Endothelial cell of hepatic sinusoid (primary cell): ENCODE results near the gene HAL.
"Not testable (repeated sequence)": the region's sequence is repeated elsewhere in the genome, so short reads cannot be mapped to it uniquely, and the experiment has no call there.

Source experiments
- in situ Hi-C: cut with HindIII; loops from 2 replicates; pipeline ENCODE4 v1.10.0; 2017; ENCODE audit warnings: low sequenced_read_pairs

HAL gene

DNA sequence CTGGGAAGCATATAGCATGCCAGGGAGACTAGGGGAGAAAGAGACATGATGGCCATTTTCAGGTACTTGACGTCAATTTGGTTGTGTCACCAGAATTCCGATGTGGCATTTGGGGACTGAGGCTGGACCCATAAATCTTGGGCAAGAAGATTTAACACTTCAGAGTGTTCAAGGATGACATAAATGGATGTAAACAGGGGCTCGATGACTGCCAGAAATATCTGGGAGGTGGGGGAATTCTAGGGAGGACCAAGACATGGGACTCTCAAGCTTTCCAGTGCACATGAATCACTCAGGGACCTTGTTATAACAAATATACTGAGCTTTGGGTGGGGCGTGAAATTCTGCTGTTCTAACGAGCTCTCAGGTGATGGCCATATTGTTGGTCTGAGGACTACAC is 17.8 kb downstream of the HAL start:
- in situ Hi-C loops = no loop called here

DNA sequence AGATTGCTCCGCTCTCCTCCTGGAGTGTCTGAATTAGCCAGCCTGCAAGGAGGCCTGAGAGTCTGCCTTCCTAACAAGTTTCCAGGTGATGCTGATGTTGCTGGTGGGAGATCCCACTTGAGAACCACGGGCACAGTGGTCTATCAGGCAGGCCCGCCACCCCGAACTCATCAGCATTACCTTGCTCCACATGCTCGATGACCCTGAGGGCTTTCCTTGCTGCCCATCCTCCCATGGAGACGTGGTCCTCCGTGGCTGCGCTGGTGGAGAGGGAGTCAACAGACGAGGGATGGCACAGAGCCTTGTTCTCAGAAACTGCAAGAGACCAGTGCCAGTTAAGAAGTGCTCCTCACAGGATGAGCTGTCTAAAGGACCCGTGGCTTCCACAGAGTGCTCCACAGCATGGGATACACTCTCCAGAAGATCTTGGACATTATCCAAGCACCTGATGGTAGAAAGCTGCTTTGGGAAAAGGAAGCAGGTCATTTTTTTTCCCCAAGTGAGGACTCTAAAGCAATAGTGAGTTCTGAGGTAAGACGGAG is 18.3 kb downstream of the HAL start:
- in situ Hi-C loops = no loop called here

DNA sequence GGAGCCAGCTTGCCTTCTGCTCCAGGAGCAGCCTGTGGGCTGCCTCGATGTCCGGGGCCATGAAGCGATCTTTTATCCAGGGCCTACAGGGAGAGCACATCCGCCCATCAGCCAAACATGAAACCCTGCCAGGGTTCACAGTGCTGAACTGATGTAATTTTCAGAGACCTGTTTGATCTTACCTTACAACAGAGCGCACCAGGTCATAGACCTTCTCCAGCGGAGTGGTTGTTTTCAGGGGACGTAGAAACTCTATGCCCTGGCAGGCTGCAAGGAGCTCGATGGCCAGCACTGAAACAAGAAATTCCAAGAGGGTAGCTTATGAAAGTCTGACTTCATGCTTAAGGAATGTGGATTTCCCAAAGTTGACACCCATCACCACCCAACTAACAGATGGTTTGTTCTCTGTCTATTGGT is 19.7 kb downstream of the HAL start:
- in situ Hi-C loops = no loop called here

DNA sequence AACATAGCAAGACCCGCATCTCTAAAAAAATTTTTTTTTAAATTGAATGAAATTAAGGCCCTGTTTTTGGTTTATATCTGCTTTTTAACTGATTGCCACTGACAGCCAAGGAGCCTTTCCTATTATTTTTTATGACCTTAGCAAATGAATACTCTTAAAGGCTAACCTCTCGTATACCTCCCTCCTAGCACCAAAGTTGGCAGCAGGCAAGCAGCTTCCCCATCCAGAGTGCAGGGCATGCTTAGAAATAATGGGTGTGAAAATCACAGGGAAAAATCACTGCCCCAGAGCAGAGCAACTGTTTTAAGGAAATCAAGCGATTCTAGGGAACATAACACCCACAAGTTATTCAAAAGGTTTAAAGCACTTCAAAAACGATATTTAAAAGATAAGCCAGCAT is 20.7 kb downstream of the HAL start:
- in situ Hi-C loops = no loop called here

DNA sequence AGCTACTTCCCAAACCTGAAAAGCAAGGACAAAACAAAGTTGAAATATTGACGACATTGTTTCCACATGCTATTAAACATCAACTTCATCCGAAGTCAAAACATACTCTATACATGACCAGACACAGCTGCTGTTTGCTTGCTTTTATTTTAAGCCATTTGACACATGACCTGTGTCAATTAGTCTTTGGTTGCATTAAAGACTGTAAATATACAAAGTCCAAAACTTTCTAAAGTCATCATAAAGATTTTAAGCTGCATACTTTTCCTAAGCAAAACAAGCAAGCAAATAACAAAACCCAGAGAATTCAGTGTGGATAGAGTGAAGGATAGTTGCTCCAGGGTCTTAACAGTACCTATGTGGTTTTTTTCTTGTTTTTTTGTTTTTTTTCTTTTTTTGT is 21.8 kb downstream of the HAL start:
- in situ Hi-C loops = no loop called here

DNA sequence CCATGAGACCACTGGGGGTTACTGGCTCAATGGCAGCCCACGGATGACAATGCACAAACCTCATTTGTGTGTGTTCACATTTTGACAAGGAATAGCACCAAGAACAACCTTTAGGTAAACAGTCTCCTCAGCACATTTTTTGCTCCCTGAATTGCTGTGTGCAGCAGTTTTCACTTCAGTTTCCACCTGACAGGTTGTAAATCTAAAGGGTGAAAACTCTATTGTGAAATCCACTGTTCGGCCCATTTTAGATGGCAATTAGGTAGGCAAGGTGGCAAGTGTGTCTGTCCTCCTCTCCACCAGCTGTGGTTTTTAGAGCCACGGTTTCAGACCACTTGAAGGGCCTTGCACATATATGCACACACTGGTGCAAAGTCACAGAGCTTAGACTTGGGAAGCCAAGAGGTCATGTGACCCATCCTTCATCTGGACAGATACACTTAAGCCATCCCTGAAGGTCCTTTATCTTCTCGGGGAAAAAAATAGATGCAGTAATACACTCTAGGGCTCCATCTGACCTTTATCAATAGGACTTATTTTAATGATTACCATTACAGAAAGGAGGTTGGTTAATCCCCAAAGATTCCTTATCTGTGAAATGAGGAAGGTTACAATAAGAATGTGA is 23.2 kb downstream of the HAL start:
- in situ Hi-C loops = no loop called here

DNA sequence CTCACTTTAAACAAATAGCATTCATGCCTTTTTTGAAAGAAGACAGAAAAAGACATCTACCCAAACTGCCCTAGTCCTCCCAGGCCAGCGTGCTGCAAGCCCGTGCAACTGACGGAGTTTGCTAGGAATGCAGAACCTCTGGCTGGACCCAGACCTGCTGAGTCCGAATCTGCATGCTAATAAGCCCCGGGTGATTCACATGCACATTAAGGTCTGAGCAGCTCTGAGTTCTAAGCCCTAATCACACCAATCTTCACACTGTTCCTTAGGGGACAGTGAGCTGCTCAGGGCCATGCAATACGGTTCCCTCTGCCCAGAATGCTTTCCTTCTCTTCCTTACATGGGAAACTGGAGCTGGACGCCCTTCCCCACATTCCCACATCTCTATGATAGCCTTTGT is 25.2 kb downstream of the HAL start:
- in situ Hi-C loops = no loop called here

DNA sequence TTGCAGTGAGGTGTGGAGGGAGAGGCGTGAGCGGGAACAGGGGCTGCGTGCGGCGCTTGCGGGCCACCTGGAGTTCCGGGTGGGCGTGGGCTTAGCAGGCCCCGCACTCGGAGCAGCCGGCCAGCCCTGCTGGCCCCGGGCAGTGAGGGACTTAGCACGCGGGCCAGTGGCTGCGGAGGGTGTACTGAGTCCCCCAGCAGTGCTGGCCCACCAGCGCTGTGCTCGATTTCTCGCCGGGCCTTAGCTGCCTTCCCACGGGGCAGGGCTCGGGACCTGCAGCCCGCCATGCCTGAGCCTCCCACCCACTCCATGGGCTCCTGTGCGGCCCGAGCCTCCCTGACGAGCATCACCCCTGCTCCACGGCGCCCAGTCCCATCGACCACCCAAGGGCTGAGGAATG is 27.0 kb downstream of the HAL start:
- in situ Hi-C loops = not testable (repeated sequence)

DNA sequence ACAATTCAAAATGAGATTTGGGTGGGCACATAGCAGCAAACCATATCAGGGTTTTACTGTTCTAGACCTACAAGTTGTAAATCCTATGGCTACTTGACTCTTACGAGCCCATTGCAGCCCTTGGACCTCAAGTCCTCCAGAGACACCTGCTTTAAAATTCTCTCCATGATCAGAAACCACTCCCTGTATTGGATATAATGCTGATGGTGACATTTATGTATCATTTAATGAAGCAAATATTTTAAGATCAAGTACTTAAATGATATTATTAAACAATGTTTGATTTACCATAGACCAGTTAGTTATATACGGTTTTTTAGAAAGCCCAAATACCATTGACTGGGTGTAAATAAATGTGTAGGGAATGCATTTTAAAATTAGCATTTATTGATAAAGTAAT is 28.8 kb downstream of the HAL start:
- in situ Hi-C loops = no loop called here

DNA sequence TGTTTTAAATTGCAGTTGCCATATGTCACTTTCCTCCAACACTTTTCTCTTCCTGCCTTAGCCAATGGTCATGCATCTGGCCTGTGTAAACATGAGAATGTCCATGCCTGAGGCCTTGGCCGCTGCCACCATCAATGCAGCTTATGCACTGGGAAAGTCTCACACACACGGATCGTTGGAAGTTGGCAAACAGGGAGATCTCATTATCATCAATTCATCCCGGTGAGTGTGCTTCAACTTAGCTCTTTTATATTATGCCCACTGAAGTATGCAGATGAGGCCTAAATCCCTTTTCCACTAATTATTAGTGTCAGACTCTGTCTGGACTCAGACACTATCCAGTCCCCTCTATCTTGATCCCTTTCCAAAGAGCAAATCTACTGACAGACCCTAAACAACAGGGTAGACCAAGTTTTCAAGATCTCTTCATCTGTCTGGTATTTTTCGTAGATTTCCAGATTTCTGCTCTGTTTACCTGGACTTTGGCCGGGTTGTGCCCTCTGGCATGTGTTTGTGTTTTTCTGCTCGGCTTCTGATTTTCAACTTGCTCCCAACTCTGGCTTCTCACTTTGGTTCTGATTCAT is 29.8 kb downstream of the HAL start:
- in situ Hi-C loops = no loop called here

DNA sequence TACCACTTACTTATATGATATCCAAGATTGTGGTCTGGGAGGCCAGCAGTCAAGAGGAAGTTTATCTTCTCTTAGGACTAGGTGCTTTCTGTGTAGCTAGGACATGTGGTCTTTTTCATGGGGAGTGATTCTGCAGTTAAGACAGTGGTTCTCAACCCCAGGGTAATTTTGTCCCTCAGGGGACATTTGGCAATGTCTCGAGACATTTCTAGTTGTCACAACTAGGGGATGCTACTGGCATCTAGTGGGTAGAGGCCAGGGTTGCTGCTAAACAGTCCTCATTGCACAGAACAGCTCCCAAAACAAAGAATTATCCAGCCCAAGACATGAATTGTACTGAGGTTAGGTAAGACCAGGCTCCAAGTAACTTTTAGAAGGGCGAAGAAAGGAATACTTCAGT is 33.0 kb downstream of the HAL start:
- in situ Hi-C loops = no loop called here

DNA sequence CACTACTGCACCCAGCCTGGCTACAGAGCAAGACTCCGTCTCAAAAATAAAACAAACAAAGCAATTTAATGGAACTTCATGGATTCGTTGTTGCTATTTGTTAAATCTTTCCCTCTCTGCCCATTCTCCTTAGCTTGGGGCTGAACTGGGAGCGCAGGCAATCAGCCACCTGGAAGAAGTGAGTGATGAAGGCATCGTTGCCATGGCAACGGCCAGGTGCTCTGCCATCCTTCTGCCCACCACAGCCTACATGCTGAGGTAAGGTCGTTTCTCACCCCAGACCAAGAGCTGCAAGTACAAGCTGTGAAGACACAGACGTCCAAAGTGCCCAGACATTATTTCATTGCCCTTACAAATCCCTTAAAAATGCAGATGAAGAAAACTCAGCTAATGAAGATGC is 33.9 kb downstream of the HAL start:
- in situ Hi-C loops = no loop called here

DNA sequence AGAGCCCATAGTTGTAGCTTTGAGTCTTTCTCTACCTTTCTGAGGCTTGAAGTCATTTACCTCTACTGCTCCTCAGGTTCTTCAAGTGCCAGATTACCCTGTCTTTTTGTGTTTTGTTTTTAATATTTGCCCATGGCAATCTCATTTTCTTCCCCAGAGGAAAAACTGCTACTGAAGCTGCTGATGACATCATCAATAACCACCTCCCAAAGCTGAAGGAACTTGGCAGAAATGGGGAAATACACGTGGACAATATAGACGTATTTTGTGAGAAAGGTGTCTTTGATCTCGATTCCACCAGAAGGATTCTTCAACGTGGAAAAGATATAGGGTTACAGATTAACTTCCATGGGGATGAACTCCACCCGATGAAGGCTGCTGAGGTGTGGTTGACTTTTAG is 35.9 kb downstream of the HAL start:
- in situ Hi-C loops = no loop called here

DNA sequence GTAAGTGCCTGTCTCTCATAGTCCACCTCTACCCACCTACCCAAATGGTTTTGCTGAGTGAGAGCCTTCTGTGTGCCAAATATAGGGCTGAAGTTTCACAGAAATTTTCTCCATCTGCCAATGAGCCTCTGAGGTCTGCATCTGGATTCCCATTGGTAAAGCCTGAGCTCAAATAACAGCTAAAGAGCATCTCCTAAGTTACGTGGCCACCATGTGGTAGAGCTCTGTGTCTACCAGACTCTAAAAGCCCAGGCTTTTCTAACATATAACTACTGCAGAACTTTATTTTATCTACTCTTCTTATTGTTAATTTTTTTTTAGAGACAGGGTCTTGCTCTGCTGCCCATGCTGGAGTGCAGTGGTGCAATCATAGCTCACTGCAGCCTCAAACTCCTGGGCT is 37.0 kb downstream of the HAL start:
- in situ Hi-C loops = loop anchor here (5.0 kb wide), 1 partner anchor 62 kb away; no protein-coding TSS in a partner anchor

DNA sequence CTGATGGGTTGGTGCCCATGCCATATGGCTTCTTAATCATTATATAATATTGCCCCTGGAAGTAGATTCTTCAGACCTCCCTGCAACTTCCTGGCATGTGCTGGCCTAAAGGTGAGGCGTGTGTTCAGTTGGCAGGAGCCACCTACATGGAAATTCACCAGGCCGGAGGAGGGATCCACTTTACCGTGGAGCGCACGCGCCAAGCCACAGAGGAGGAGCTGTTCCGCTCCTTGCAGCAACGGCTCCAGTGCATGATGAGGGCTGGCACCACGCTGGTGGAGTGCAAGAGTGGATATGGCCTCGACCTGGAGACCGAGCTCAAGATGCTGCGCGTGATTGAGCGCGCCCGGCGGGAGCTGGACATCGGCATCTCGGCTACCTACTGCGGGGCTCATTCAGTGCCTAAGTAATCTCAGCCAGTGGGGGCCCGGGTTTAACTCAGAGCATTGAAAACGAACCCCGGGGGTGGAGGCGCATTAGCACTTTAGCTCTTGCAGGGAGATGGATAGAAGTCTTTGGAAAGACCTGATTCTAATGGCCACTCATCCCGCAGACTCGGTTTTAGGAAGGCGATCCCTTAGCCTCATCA is 39.5 kb downstream of the HAL start:
- in situ Hi-C loops = loop anchor here (5.0 kb wide), 1 partner anchor 59 kb away; no protein-coding TSS in a partner anchor

DNA sequence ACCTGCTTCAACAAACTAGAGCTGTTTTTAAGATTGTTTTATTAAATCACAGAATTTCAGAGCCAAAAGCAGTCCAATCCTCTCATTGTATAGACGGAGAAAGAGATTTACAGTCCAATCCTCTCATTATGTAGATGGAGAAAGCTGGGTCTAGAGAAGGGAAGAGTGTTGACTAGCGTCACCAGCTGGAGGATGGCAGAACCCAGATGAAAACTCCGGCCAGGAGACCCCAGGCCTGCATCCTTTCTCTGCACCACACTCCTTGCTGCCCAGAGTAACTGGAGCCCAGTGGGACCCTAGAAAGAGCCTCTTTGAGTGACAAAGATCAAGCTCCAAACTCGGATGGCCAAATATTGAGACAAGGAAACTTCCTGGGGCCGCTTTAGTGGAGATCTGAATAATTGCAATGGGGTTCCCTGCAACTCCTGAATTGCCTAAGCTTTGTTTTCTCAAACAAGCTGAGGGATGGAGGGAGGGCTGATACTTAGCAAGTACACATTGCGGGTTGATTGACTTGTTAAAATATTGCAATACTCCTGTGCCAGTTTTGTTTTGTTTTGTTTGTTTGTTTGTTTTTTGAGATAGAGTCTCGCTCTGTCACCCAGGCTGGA is 40.5 kb downstream of the HAL start:
- in situ Hi-C loops = loop anchor here (5.0 kb wide), 1 partner anchor 58 kb away; no protein-coding TSS in a partner anchor

DNA sequence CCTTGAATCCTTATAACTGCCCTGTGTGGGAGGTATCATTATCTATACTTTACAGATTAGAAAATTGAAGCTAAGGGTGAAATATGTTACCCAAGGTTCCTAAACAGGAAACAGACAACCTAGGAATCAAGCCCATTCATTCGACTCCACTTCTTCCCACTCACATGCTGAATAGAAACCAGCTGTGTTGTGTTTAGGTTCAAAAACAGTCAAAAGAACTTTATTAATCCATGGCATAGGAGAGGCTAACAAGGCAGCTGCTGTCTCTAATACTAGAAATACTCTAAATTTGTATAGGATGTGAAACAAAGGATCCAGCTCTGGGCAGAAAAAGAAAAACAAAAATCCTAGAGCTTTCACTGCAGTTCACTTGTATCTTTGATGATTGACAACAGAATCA is 43.1 kb downstream of the HAL start:
- in situ Hi-C loops = no loop called here

DNA sequence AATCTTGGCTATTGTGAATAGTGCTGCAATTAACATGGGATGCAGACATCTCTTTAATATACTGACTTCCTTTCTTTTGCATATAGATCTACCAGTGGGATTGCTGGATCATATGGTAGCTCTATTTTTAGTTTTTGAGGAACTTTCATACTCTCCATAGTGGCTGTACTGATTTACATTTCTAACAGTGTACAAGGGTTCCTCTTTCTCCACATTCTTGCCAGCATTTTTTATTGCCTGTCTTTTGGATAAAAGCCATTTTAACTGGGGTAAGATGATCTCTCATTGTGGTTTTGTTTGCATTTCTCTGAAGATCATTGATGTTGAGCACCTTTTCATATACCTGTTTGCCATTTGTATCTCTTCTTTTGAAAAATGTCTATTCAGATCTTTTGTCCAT is 44.6 kb downstream of the HAL start:
- in situ Hi-C loops = no loop called here

DNA sequence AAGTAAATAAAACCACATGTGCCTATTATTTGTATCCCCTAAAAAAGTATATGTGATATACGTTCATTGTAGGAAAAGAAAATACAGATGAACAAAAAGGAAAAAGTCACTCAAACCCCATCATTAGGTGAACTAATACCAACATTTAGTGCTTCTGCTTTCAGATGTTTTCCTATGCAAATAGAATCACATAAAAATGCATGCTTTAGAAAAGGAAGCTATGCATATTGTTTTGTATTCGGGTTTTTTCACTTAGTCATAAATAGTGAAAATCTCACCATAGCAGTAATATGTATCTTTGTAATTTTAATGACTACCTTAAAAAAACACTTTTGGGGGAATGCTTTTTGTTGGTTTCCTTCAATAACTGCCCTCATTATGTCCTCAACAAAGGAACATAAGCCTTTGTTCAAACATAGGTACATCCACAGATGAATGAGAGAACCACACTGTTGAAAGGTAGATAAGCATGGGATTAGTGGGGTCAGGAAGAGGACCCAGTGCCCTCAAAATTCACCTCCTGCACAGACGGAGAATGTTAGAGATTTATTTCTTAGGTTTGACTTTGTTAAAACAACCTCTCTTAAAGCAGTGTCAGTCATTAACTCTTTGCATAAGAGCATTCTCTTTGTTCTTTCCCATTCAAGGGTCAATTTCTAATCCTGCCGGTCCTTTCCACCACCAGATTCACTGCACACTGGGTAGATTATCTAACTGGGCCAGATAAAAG is 46.5 kb downstream of the HAL start:
- in situ Hi-C loops = no loop called here

DNA sequence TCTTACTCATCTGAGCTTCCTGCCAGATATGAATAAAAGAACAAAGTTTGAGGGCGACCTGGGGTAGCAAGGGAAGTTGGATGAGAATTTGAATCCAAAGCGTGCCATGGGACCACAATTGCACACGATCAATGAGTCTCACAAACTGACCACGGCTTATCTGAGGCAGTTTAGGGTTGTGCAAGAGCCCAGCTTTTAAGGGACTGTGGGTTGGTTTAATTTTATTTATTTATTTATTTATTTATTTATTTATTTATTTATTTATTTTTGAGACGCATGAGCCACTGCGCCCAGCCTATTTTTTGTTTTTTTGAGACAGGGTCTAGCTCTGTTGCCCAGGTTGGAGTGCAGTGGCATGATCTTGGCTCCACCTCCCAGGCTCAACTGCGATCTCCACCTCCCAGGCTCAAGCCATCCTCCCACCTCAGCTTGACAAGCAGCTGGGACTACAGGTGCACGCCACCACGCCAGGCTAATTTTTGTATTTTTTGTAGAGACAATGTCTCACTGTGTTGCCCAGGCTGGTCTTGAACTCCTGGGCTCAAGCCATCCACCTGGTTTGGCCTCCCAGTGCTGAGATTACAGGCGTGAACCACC is 51.9 kb downstream of the HAL start:
- in situ Hi-C loops = loop anchor here (5.0 kb wide), 1 partner anchor 87 kb away; the partner anchor contains the start of gene SNRPF
